Nephron progenitor cell (in vitro differentiated cells): ENCODE results near the gene SPINDOC.
"Not testable (repeated sequence)": the region's sequence is repeated elsewhere in the genome, so short reads cannot be mapped to it uniquely, and the experiment has no call there.

Experiments
- DNase-seq: peaks from one replicate; pipeline ENCODE4 v3.0.0; 2021
- H3K27ac Mint-ChIP-seq: 2 replicates; pipeline ENCODE4 v1.8.0; 2021; ENCODE audit warnings: mild to moderate bottlenecking, moderate library complexity, mixed read lengths
- H3K27me3 Mint-ChIP-seq: 2 replicates; pipeline ENCODE4 v1.8.0; 2021; ENCODE audit warnings: mild to moderate bottlenecking, low read depth, mixed read lengths; ENCODE audit not compliant: poor library complexity
- H3K36me3 Mint-ChIP-seq: 2 replicates; pipeline ENCODE4 v1.8.0; 2021; ENCODE audit warnings: low read depth, mixed read lengths
- H3K4me1 Mint-ChIP-seq: 2 replicates; pipeline ENCODE4 v1.8.0; 2021; ENCODE audit warnings: mixed read lengths
- H3K4me3 Mint-ChIP-seq: 2 replicates; pipeline ENCODE4 v1.8.0; 2021; ENCODE audit warnings: mild to moderate bottlenecking, moderate library complexity, mixed read lengths
- H3K9me3 Mint-ChIP-seq: 2 replicates; pipeline ENCODE4 v1.8.0; 2021; ENCODE audit warnings: mild to moderate bottlenecking, moderate library complexity, mixed read lengths
- CTCF ChIP-seq: fragments of 200-600 bp; sonication (generic); IDR thresholded peaks from 2 replicates; pipeline ENCODE4 v1.5.0; 2021; ENCODE audit warnings: antibody characterized with exemption

Gene SPINDOC

GRCh38 chr11:63769714-63770455, 43.4 kb upstream of the SPINDOC start:
- peak; percentile 39 for DNase-seq
- Mint-ChIP-seq H3K27me3 (peaks cover 42% of the 10 kb centered on the region), H3K36me3 (no peaks in the 10 kb centered on the region), H3K27ac (no peak overlapping the region), H3K4me1 (peaks cover 56% of the 10 kb centered on the region), H3K4me3 (peak overlapping the region; percentile 84), H3K9me3 (peaks cover 3% of the 10 kb centered on the region)
- TF ChIP-seq CTCF: no peak

- peaks cover 50% of the 10 kb centered on the region for H3K27me3 Mint-ChIP-seq
- no peaks in the 10 kb centered on the region for H3K36me3 Mint-ChIP-seq
- H3K4me1 Mint-ChIP-seq: peaks cover 48% of the 10 kb centered on the region
- no peak for TF ChIP-seq CTCF
- peak overlapping the region; percentile 66 for H3K4me3 Mint-ChIP-seq
- DNase-seq: no peak
- peaks cover 3% of the 10 kb centered on the region for H3K9me3 Mint-ChIP-seq
- H3K27ac Mint-ChIP-seq: no peak overlapping the region
Observed at GRCh38 chr11:63770763-63771162, 42.5 kb upstream of the SPINDOC start.

DNA sequence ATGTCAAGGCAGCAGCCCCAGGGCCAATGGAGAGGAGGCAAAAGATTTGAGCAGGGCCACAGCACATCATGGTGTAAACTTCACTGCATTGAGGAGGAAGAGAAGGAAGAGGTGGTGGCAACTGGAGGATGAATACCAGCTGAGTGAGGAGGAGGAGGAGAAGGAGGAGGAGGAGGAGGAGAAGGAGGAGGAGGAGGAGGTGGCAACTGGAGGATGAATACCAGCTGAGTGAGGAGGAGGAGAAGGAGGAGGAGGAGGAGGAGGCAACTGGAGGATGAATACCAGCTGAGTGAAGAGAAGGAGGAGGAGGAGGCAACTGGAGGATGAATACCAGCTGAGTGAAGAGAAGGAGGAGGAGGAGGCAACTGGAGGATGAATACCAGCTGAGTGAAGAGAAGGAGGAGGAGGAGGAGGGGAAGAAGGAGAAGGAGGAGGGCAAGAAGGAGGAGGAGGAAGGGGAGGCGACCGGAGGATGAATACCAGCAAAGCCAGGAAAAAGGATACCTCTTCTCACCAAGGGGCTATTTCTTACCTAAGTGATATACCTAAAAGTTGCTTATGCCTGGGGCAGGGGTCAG, 41.4 kb upstream of the SPINDOC start:
- H3K4me3 Mint-ChIP-seq: peak overlapping the region; percentile 11
- not testable (repeated sequence) for H3K27ac Mint-ChIP-seq, H3K36me3 Mint-ChIP-seq, H3K9me3 Mint-ChIP-seq, DNase-seq
- peaks cover 37% of the 10 kb centered on the region for H3K4me1 Mint-ChIP-seq
- peaks cover 59% of the 10 kb centered on the region for H3K27me3 Mint-ChIP-seq

DNA sequence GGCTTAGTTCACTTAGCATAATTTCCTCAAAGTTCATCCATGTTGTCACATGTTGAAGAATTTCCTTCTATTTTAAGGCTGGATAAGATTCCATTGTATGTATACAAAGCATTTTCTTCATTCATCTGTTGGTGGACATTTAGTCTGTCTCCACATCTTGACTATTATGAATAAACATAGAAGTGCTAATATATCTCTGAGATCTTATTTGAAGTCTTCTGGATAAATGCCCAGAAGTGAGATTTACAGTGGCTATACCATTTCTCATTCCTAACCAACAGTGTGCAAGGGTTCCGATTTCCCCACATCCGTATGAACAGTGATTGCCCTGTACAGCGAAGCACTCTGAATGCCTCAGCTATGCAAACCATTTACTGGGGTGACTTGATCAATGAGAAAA, 38.1 kb upstream of the SPINDOC start:
- peaks cover 78% of the 10 kb centered on the region for H3K27me3 Mint-ChIP-seq

GRCh38 chr11:63779039-63779438, 34.2 kb upstream of the SPINDOC start:
- Mint-ChIP-seq H3K4me3 (no peak overlapping the region), H3K27me3 (peaks cover 48% of the 10 kb centered on the region), H3K9me3 (peaks cover 5% of the 10 kb centered on the region), H3K36me3 (no peaks in the 10 kb centered on the region), H3K4me1 (peaks cover 6% of the 10 kb centered on the region), H3K27ac (no peak overlapping the region)
- no peak for DNase-seq
- TF ChIP-seq CTCF: no peak

More for the DNA sequence above, 38.1 kb upstream of the SPINDOC start:
- H3K36me3 Mint-ChIP-seq: no peaks in the 10 kb centered on the region
- TF ChIP-seq CTCF: no peak
- H3K9me3 Mint-ChIP-seq: peaks cover 8% of the 10 kb centered on the region
- H3K4me3 Mint-ChIP-seq: no peak overlapping the region
- H3K27ac Mint-ChIP-seq: no peak overlapping the region
- no peak for DNase-seq
- peaks cover 28% of the 10 kb centered on the region for H3K4me1 Mint-ChIP-seq

DNA sequence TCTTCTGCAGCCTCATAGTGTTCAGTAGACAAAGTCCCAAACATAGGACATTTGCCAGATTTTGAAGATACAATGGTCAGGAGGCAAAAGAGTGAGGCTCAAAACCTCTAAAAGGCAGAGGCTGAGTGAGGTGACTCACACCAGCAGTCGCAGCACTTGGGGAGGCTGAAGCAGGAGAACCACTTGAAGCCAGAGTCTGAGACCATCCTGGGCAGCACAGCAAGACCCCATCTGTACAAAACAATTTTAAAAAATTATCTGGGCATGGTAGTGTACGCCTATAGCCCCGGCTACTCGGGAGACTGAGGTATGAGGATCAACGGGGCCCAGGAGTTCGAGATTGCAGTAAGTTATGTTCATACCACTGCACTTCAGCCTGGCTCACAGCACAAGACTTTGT, 30.5 kb upstream of the SPINDOC start:
- no peak for DNase-seq
- H3K4me1 Mint-ChIP-seq: peaks cover 23% of the 10 kb centered on the region
- no peak overlapping the region for H3K27ac Mint-ChIP-seq
- peaks cover 26% of the 10 kb centered on the region for H3K27me3 Mint-ChIP-seq
- no peak for TF ChIP-seq CTCF
- no peaks in the 10 kb centered on the region for H3K9me3 Mint-ChIP-seq
- H3K4me3 Mint-ChIP-seq: no peak overlapping the region
- no peaks in the 10 kb centered on the region for H3K36me3 Mint-ChIP-seq
